ENCODE data around the gene GOLT1A.

Gene GOLT1A

GRCh38 chr1:204190212-204191211, 23.3 kb downstream of the GOLT1A start:
- FAIRE-seq: no peak

DNA sequence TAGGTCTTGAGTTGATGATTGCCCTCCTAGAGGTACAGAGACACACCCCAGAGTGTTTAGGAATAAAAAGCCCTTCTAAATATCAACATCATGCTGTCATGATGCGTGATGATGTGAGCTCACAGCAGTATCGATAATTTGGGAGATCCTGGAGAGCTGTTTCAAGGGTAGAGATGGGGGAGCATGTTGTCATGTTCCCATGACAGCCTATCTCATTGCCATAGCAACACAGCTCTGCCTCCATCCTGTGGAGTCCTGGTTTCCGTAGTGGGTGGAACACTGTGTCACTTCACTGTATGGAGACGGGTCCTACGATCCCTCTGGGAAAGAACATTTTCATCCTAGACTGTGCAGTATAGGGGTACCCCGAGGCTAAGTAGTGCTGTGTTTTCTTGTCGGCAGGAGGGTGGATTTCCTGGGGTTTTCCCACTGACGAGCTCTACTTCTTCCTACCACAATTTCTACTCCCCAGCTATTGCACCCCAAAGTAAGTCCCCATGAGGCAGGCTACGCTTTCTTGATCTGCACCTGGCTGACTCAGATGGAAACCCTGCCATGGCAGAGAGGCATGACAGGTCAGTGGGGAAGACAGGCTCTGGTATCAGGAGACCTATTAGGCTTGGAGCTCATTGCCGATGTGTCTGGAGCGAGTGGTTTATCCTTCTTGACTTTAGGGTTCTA, 24.7 kb downstream of the GOLT1A start:
- no peak for FAIRE-seq

GRCh38 chr1:204186597-204186996, 27.2 kb downstream of the GOLT1A start:
- FAIRE-seq: no peak

- no peak for FAIRE-seq
These were observed 32.7 kb downstream of the GOLT1A start for GRCh38 chr1:204181116-204181515.

DNA sequence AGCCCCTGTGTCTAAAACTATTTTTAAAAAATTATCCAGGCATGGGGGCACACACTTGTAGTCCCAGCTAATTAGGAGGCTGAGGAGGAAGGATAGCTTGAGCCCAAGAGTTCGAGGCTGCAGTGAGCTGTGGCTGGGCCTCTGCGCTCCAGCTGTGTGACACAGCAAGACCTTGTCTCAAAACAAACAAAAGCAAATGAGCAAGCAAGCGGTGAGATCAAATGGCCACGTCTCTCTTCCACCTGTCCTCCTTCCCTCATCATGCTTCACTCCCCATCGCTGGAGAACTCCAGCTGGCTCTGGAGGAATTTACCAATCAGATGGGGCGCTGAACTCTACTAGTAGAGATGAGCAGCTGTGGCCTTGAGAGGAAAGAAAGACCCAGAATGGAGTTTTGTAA, 33.7 kb downstream of the GOLT1A start:
- FAIRE-seq: no peak

GRCh38 chr1:204178487-204179281, 35.1 kb downstream of the GOLT1A start:
- no peak for FAIRE-seq

GRCh38 chr1:204177133-204177532, 36.7 kb downstream of the GOLT1A start:
- no peak for FAIRE-seq

- no peak for FAIRE-seq
These were observed 37.7 kb downstream of the GOLT1A start for GRCh38 chr1:204176049-204176448.

- no peak for FAIRE-seq
These were observed 38.8 kb downstream of the GOLT1A start for GRCh38 chr1:204174958-204175357.

GRCh38 chr1:204172404-204173029, 41.3 kb downstream of the GOLT1A start:
- no peak for FAIRE-seq

- FAIRE-seq: no peak
These were observed 42.0 kb downstream of the GOLT1A start for GRCh38 chr1:204171751-204172178.

DNA sequence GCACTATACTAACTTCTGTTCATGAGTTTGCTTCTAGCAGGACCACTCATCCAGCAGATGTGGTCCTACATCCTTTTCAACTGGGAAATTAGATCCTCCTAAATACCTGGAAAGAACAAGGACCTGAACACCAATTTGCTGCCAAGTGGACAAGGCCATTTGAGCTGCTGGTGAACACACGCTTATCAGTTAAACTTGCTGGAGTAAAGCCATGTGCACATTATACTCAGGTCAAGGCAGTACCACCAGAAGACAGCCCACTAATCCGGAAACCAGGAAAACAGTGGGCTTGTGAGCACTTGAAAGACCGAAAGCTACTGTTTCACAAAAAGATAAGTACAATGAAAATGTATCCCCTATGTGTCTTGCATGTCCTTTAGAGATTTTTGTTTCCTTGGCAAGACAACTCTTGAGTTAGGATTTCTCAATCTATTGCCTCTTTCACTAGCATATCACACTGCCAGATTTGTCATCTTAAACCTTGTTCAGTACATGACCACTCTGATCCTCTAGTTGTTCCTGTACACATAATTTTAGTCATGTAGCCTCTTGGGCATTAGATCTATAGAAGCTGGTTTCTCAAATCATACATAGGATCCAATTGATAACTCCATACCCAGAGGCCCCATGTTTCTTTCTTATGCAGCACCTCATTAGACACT, 43.2 kb downstream of the GOLT1A start:
- no peak for FAIRE-seq

GRCh38 chr1:204169858-204170257, 43.9 kb downstream of the GOLT1A start:
- no peak for FAIRE-seq

- no peak for FAIRE-seq
These were observed 46.1 kb downstream of the GOLT1A start for GRCh38 chr1:204167730-204168129.

DNA sequence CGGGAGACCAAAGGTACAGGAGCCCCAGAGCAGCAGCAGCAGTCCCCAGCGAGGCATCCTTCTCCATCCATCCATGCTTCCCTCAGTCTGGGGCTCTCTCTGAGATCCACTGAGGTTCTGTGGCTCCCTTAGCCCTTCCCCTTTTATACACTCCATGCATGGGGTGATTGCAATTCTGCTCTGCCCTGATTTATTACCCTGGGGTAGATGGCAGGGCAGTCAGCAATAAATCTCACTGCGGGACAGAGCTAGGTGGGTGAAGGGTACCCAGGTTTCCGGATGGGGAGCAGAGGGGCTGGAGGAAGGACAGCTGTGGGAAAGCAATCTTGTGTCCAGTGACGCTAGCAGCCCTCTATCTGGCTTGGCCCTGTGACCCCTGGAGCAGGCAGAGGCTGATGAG, 47.6 kb downstream of the GOLT1A start, which contains the start of gene REN:
Gene REN (minus strand): TSS at position 119 of the 400 bp plus-strand sequence. CDS start 44 bp downstream, at position 75.
- FAIRE-seq: no peak

DNA sequence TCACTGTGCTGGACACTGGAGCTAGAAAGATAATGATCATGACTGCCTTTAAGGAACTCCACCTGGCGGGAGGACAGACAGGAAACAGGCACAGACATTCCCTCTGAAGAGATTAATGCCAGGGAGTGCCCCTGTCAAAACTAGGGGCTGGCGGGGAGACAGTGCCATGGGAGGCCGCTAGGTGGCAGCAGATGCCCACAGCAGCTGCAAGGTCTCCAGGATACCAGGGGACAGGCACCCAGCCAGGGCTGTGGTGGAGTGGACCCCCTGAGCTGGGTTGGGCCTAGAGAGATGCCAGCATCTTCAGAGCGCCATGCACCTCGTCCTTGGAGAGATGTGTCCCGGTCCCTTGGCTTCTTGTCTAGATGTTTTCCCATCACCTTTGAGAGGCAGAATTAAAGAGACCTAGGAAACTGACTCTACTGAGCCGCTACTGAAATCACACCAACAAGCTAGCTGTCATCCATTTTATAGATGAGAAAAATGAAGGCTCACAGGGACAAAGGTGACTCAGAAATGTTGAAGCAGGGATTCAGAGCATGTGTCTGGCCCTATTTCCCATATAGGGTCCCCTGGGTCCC, 51.2 kb downstream of the GOLT1A start:
- FAIRE-seq: no peak

DNA sequence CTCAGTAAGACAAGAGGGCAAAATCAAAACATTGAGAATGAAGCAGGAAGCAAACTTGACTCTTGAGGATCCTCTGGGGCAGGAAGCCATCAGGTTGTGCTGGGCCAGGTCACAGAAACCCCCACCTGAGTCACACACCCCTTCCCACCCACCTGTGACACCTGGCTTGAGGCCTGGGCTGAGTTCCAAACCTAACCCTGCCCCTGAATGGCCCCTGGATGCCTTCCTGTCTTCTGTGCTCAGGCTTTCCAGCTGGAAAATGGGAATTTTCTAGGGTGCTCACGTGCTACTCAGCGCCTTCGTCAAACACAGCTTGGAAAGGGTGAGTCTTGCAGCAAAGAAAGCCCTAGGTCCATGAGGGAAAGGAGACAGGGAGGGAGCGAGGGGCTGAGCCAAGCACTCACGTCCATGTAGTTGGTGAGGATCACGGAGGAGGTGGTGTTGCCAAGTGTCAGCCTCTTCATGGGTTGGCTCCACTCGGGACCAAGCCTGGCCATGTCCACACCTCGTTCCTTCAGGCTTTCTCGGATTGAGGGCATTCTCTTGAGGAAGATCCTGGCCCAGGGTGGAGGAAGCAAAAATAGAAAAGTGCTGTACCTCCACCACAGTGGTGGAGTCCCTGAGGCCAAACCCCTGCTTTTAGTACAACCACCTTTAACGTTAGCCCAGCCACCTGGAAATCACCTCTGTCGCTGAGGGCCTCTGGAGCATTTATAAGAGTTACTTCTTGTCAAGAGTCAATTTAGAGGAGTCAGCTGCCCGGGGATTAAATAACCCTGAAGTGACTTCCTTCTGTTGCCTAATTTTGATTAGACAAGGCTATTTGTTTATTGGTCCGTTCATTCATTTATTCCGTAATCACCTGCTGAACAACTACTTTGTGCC, 51.9 kb downstream of the GOLT1A start:
- no peak for FAIRE-seq

DNA sequence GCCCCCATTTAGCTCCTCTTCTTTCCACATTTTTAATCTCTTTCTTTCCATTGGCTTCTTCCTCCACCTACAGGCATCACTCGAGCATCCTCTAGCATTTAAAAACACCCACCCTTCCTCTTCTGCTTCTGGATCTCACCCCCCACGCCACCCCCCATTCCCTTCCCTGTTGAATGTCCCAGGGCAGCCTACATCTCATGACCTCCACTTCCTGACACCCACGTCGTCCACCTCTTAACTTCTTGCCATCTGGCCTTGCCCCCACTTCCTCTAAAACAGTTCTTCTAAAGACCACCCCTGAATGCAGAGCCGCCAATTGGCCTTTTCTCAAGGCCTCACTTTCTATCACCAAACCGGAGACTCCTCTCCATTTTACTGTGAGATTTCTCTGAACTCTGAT, 55.8 kb downstream of the GOLT1A start:
- FAIRE-seq: no peak

- no peak for FAIRE-seq
These were observed 57.9 kb downstream of the GOLT1A start for GRCh38 chr1:204155881-204156280.

DNA sequence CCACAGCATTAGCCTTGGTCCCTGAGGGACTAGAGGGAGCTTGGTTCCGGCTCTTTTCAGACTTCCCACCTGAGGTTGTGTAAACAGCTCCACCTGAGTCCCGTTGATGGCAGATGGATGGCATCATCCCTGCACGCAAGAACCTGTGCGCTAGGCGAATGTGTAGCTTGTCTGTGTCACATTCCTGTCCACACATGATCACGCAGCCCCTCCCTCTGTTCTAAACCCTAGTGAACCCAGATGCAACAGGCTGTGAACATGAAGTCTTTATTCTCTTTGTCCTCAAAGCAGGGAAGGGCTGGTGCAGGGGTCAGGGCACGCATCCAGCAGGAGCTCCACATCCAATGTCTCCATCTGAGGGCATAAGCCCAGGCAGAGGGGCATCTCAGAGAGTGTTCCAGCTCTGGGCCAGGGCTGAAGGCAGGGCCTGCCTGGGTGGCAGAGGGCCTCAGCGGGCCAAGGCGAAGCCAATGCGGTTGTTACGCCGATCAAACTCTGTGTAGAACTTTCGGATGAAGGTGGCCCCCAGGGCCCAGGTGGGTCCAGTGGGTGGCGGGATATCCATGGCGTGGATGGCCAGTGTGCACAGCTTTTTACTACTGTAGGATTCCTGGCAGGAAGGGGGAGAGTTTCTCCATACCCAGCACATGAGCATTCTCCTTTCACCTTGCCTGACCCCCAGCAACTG, 59.1 kb downstream of the GOLT1A start:
- FAIRE-seq: no peak

Data from endometrium (tissue), 2 donors.